Measurements from ENCODE around the gene NGEF.

Gene NGEF

GRCh38 chr2:232850039-232850438, 163.0 kb downstream of the NGEF start:
- H3K4me2 ChIP-seq (ENCODE audit: low read depth, low read length, poor library complexity, severe bottlenecking): no peak overlapping the region
- TF ChIP-seq, protein P1, sequence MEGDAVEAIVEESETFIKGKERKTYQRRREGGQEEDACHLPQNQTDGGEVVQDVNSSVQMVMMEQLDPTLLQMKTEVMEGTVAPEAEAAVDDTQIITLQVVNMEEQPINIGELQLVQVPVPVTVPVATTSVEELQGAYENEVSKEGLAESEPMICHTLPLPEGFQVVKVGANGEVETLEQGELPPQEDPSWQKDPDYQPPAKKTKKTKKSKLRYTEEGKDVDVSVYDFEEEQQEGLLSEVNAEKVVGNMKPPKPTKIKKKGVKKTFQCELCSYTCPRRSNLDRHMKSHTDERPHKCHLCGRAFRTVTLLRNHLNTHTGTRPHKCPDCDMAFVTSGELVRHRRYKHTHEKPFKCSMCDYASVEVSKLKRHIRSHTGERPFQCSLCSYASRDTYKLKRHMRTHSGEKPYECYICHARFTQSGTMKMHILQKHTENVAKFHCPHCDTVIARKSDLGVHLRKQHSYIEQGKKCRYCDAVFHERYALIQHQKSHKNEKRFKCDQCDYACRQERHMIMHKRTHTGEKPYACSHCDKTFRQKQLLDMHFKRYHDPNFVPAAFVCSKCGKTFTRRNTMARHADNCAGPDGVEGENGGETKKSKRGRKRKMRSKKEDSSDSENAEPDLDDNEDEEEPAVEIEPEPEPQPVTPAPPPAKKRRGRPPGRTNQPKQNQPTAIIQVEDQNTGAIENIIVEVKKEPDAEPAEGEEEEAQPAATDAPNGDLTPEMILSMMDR (IDR thresholded peaks at IDR 0.05; ENCODE audit: insufficient read depth, low read length, poor library complexity, severe bottlenecking): no peak
- TF ChIP-seq EZH2phosphoT487 (conservative IDR thresholded peaks at IDR 0.05; ENCODE audit: low read length): no peak
- no peaks in the 10 kb centered on the region for H3K27me3 ChIP-seq (ENCODE audit: low read length)
- H3K4me3 ChIP-seq (ENCODE audit: insufficient read depth, low read length, poor library complexity, severe bottlenecking): no peak overlapping the region
- no peak overlapping the region for H3K27ac ChIP-seq (ENCODE audit: low read depth, low read length)
- no peaks in the 10 kb centered on the region for H3K9me2 ChIP-seq (replicated peaks; ENCODE audit: insufficient read depth, low read length)
- no peaks in the 10 kb centered on the region for H4K20me1 ChIP-seq (ENCODE audit: low read depth, low read length)
- no peak overlapping the region for H2AFZ ChIP-seq (ENCODE audit: low read depth, low read length, severe bottlenecking)
- no peak overlapping the region for H3K9ac ChIP-seq (ENCODE audit: low read length)
- peaks cover 13% of the 10 kb centered on the region for H3K36me3 ChIP-seq (ENCODE audit: low read length)
- H3K9me3 ChIP-seq (ENCODE audit: insufficient read depth, low read length): no peaks in the 10 kb centered on the region
- no peaks in the 10 kb centered on the region for H3F3A ChIP-seq (ENCODE audit: insufficient read depth)
- no peaks in the 10 kb centered on the region for H3K79me2 ChIP-seq (ENCODE audit: insufficient read depth, low read length)

DNA sequence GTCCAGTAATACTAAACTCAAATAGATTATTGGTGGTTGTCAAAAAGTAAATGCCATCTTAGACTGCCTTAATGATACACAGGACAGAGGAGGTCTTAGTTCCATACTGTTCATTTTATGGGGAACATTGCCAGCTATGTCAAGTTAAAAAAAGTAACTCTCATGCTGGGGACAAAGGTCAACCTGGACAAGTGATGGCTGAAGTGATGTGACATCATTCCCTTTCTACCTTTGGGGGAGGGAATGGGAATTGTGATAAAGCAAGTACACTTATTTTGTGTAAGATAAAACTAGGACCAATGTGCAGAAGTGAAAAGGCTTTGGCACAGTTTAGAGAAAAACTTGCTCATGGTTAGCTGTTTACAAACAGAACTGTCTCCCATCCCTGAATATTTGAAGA, 167.0 kb downstream of the NGEF start:
- no peak overlapping the region for H3K4me2 ChIP-seq (ENCODE audit: low read depth, low read length, poor library complexity, severe bottlenecking)
- H4K20me1 ChIP-seq (ENCODE audit: low read depth, low read length): no peaks in the 10 kb centered on the region
- no peaks in the 10 kb centered on the region for H3F3A ChIP-seq (ENCODE audit: insufficient read depth)
- no peaks in the 10 kb centered on the region for H3K79me2 ChIP-seq (ENCODE audit: insufficient read depth, low read length)
- no peaks in the 10 kb centered on the region for H3K9me2 ChIP-seq (replicated peaks; ENCODE audit: insufficient read depth, low read length)
- TF ChIP-seq EZH2phosphoT487 (conservative IDR thresholded peaks at IDR 0.05; ENCODE audit: low read length): no peak
- TF ChIP-seq, protein P1 (IDR thresholded peaks at IDR 0.05; ENCODE audit: insufficient read depth, low read length, poor library complexity, severe bottlenecking): no peak
- H3K9ac ChIP-seq (ENCODE audit: low read length): no peak overlapping the region
- no peak overlapping the region for H3K4me3 ChIP-seq (ENCODE audit: insufficient read depth, low read length, poor library complexity, severe bottlenecking)
- no peak overlapping the region for H2AFZ ChIP-seq (ENCODE audit: low read depth, low read length, severe bottlenecking)
- peaks cover 19% of the 10 kb centered on the region for H3K36me3 ChIP-seq (ENCODE audit: low read length)
- no peaks in the 10 kb centered on the region for H3K9me3 ChIP-seq (ENCODE audit: insufficient read depth, low read length)
- H3K27ac ChIP-seq (ENCODE audit: low read depth, low read length): no peak overlapping the region
- H3K27me3 ChIP-seq (ENCODE audit: low read length): no peaks in the 10 kb centered on the region

DNA sequence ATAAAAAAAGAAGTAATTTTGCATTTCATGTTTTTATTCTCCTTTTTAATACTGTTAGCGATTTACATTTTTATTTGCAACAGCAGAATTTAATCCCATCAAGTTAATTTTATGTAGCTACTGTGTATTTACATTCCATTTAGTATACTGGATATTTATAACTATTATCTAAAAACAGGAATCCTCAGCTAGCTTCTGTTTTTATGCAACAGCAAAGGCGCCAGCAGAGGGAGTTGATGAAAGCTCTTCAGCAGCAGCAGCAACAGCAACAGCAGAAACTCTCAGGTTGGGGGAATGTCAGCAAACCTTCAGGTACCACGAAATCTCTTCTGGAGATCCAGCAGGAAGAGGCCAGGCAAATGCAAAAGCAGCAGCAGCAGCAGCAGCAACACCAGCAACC, 169.2 kb downstream of the NGEF start:
- Histone ChIP-seq H3K9me3 (ENCODE audit: insufficient read depth, low read length) (no peaks in the 10 kb centered on the region), H4K20me1 (ENCODE audit: low read depth, low read length) (no peaks in the 10 kb centered on the region), H3K9me2 (replicated peaks; ENCODE audit: insufficient read depth, low read length) (no peaks in the 10 kb centered on the region), H3K36me3 (ENCODE audit: low read length) (peaks cover 19% of the 10 kb centered on the region), H3K4me2 (ENCODE audit: low read depth, low read length, poor library complexity, severe bottlenecking) (no peak overlapping the region), H2AFZ (ENCODE audit: low read depth, low read length, severe bottlenecking) (no peak overlapping the region), H3F3A (ENCODE audit: insufficient read depth) (no peaks in the 10 kb centered on the region), H3K9ac (ENCODE audit: low read length) (no peak overlapping the region), H3K27ac (ENCODE audit: low read depth, low read length) (no peak overlapping the region), H3K79me2 (ENCODE audit: insufficient read depth, low read length) (no peaks in the 10 kb centered on the region), H3K4me3 (ENCODE audit: insufficient read depth, low read length, poor library complexity, severe bottlenecking) (no peak overlapping the region), H3K27me3 (ENCODE audit: low read length) (no peaks in the 10 kb centered on the region)
- TF ChIP-seq EZH2phosphoT487 (conservative IDR thresholded peaks at IDR 0.05; ENCODE audit: low read length): no peak
- TF ChIP-seq, protein P1 (IDR thresholded peaks at IDR 0.05; ENCODE audit: insufficient read depth, low read length, poor library complexity, severe bottlenecking): no peak

Data from SU-DHL-6 (cell line).